Lower leg skin (tissue), 4 donors: ENCODE results near the gene ZNF559. TPM values are rescaled to one million over a fixed set of nuclear protein-coding genes. Genes with fewer than 3 reads are reported as not detected.
"Not testable (repeated sequence)": the region's sequence is repeated elsewhere in the genome, so short reads cannot be mapped to it uniquely, and the experiment has no call there.

Source experiments
- DNase-seq, 2 donors: peaks; one replicate each; pipeline ENCODE4 v3.0.0-alpha.2; 2019; ENCODE audit warnings: low spot score in 2 of 2
- H3K4me3 ChIP-seq: fragments of 200-600 bp; sonication (generic); 2 replicates; pipeline ENCODE4 v1.5.1; 2017; ENCODE audit warnings: mild to moderate bottlenecking, low read depth; ENCODE audit not compliant: poor library complexity, severe bottlenecking
- CTCF ChIP-seq, 3 donors: fragments of 450-650 bp; IDR thresholded peaks; one replicate each; pipeline ENCODE4 v1.5.1; 2016; ENCODE audit warnings: antibody characterized with exemption in 3 of 3, mild to moderate bottlenecking in 3 of 3, moderate library complexity in 2 of 3
- POLR2A ChIP-seq, 2 donors: fragments of 450-650 bp; IDR thresholded peaks; one replicate each; pipeline ENCODE4 v1.6.1; 2016 to 2017; ENCODE audit warnings: antibody characterized with exemption in 2 of 2, mild to moderate bottlenecking in 1 of 2, moderate library complexity in 1 of 2
- WGBS, 2 donors: methylation state at CpG; one replicate each; pipeline ENCODE4 v1.1.5; 2018; 5-methylcytosine and 5-hydroxymethylcytosine counted together
- intact Hi-C: fragments of 100-400 bp; cut with DNase I; formaldehyde crosslinking; loops from one replicate; pipeline ENCODE4 v1.15.0; 2023; ENCODE audit warnings: low total_unique reads
- total RNA-seq, 4 donors: library from RNA; depleted of rRNA; stranded (reverse); fragments of >200 nt; gene quantifications; one replicate each; pipeline ENCODE4 v1.1.0, GENCODE V29; 2016

The ZNF559 gene
- total RNA-seq, 4 donors from 2014 or later, result 3.6 to 12.8 (median 9.2) TPM

DNA sequence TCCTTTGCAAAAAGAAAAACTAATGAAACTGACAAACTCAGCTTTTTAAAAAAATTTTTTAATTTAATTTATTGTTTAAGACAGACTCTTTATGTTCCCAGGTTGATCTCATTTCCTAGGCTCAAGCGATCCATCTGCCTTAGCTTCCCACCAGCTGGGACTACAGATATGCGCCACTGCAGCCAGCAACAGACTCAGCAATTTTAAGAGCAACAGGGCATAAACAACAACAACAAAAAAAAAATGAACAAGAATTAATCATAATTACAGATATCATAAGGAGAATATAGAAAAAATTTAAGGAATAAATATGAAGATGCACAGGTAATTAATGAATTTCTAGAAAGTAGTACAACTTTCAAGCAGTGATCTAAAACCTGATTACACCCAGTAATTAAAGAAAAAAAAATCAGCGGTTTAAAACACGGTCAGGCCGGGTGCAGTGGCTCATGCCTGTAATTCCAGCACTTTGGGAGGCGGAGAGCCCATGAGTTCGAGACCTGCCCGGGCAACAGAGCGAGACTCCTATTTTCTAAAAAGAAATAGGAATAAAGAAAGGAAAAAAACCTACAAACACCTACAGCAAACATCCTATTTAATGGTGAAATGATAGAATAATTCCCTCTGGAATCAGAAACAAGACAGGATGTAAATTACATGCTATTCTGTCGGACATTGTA is 15.7 kb upstream of the ZNF559 start:
- TF ChIP-seq POLR2A (IDR thresholded peaks at IDR 0.05) (no peak), CTCF (IDR thresholded peaks at IDR 0.05) (no peak)
- 51 to 55% methylated on average over 10 of the region's 10 CpGs for WGBS, 2 donors
- DNase-seq, result no peak
- intact Hi-C loops, result no loop called here
- no peak overlapping the region for H3K4me3 ChIP-seq

- H3K4me3 ChIP-seq, result peak within 1 kb of the TSS; percentile 73
- peak; percentile 98 to 100 for DNase-seq
- 0 to 1% methylated on average over 28 to 32 of the region's 63 CpGs for WGBS, 2 donors
- intact Hi-C loops, result no loop called here
- no peak for TF ChIP-seq POLR2A (IDR thresholded peaks at IDR 0.05)
Measured at GRCh38 chr19:9309139-9309973, 14.6 kb upstream of the ZNF559 start, which contains the start of gene ZNF699. Gene ZNF699 (minus strand): TSS chr19:9309838. CDS start chr19:9305119, 4,719 bp downstream.

DNA sequence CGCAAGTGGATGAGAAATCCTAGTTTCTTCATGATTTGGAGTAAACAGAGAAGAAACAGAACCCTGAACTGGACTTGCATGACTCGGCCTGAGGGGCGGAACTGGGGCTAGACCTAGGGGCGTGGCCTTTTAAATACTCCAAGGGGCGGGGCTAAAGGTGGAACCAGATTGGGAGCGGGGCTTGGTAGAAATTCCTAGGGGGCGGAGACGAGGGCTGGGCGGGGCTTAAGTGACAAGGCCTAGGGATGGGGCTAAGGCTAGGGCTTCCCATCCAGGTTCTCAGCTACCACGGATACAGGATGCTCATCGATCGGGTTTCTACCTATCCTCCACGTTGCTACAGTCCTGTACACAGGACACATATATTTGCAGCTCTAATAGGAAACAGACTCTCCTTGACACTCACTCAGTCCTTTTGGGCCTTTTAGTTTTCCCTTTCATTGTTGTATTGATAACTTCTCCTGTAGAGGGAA is 14.0 kb upstream of the ZNF559 start:
- H3K4me3 ChIP-seq, result peak overlapping the region; percentile 73
- 8 to 11% methylated on average over 13 of the region's 13 CpGs for WGBS, 2 donors
- no peak for TF ChIP-seq CTCF (IDR thresholded peaks at IDR 0.05)
- no peak for TF ChIP-seq POLR2A (IDR thresholded peaks at IDR 0.05)
- intact Hi-C loops, result no loop called here
- DNase-seq, result peak; percentile 85 to 98

DNA sequence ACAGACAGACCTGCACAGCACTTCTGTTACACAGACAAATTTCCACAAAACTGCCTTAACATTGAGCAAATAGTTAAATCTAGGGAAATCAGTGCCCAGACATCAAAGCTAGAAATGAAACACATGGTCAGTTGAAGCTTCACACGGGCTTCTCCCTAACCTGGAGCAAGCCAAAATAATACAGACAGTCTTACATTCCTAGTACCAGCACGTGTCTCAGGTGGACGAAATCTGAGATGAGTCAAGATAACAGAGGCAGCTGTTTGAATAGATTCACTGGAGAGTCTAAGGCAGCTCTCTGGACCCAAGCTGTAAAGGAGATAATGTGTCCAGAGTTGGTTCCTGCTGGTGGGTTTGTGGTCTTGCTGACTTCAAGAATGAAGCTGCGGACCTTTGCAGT is 10.2 kb upstream of the ZNF559 start:
- WGBS, 2 donors, result 69 to 79% methylated on average over 4 of the region's 4 CpGs
- intact Hi-C loops, result no loop called here
- DNase-seq, result no peak
- TF ChIP-seq POLR2A (IDR thresholded peaks at IDR 0.05), result no peak
- TF ChIP-seq CTCF (IDR thresholded peaks at IDR 0.05), result no peak
- H3K4me3 ChIP-seq, result no peak overlapping the region

DNA sequence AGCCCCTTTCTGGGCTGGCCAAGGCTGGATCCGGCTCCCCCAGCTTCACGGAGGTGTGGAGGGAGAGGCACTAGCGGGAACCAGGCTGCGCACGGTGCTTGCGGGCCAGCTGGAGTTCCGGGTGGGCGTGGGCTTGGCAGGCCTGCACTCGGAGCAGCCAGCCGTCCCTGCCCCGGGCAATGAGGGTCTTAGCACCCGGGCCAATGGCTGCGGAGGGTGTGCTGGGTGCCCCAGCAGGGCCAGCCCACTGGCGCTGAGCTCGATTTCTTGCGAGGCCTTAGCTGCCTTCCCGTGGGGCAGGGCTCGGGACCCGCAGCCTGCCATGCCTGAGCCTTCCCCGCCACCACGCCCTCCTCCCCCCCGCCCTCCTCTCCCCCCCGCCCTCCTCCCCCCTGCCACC is 2.6 kb upstream of the ZNF559 start:
- 97 to 98% methylated on average over 21 to 23 of the region's 23 CpGs for WGBS, 2 donors
- TF ChIP-seq POLR2A (IDR thresholded peaks at IDR 0.05) (no peak), CTCF (IDR thresholded peaks at IDR 0.05) (no peak)
- DNase-seq, result no peak
- intact Hi-C loops, result no loop called here
- H3K4me3 ChIP-seq, result no peak overlapping the region

GRCh38 chr19:9321756-9322155 is 2.2 kb upstream of the ZNF559 start:
- intact Hi-C loops, H3K4me3 ChIP-seq, DNase-seq: not testable (repeated sequence)
- 100% methylated on average over 3 of the region's 14 CpGs; no CpG with 5 or more reads in 1 of the 2 donors for WGBS, 2 donors

DNA sequence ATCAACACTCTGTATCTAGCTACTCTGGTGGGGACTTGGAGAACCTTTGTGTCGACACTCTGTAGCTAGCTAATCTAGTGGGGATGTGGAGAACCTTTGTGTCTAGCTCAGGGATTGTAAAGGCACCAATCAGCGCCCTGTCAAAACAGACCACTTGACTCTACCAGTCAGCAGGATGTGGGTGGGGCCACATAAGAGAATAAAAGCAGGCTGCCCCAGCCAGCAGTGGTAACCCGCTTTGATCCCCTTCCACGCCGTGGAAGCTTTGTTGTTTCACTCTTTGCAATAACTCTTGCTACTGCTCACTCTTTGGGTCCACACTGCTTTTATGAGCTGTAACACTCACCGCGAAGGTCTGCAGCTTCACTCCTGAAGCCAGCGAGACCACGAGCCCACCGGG is 1.8 kb upstream of the ZNF559 start:
- DNase-seq, H3K4me3 ChIP-seq, intact Hi-C loops: not testable (repeated sequence)
- WGBS, 2 donors, result 94 to 98% methylated on average over 10 of the region's 10 CpGs
